C1 segment of cervical spinal cord (tissue), 14 donors: ENCODE data around the gene OR6J1.
"Not testable (repeated sequence)": the region's sequence is repeated elsewhere in the genome, so short reads cannot be mapped to it uniquely, and the experiment has no call there.

Experiments used
- DNase-seq, 14 donors: peaks; one replicate each; lab custom pipeline; 2025; lab: John Stamatoyannopoulos, UW

The OR6J1 gene

DNA sequence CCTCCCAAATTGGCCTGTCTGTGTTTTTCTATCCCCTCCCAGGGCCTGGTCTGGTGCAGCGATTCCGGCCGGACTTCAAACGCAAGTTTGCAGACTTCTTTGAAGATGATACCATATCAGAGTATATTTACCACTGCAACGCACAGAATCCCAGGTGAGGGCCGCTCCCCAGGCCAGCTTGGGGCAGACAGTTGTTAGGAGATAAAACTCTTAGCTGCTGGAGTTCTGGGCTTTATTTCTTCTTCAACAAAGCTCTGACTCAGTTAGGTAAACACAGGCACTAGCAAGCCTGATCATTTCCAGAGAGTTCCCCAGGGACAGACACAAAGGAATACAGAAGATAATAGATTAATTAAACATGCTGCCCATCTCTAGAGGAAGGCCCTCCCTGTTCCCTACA, 37.8 kb downstream of the OR6J1 start:
- DNase-seq: no peak

- no peak for DNase-seq
Observed at GRCh38 chr14:22602862-22603261, 41.3 kb downstream of the OR6J1 start.

DNA sequence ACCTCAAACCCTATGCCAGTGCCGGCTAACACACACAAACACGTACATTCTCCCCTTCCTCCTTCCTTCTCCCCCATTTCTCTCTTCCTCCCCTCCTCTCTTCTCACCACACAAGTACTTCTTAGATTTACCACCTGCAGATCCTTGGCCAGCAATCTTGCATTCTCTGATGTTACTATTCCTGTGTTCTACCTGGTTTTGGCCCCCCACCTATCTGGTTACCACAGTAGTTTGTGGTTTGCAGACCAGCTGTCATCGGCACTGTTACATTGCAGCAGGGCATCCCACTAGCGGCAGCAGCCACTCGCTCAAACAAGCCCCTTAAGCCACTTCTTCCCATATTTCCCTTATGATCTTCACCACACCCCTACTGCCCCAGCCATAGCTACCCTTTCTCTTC, 42.2 kb downstream of the OR6J1 start:
- DNase-seq: no peak

DNA sequence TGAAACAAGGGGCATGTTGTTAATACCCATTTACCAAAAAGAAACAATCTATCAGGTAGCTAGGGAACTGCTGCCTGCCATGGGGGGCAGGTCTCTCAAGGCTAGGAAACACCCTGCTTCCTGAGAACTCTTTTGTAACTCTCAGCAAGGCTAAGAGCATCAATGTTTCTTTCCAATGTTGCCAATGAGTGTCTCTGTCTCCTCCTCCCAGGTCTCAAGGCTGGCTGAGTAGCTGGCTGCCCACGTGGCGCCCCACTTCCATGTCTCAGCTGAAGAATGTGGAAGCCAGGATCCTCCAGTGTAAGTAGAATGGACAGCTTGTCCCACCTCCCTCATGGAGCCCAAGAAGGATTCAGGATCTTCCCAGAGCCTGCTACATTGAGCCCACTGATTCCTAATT, 42.7 kb downstream of the OR6J1 start:
- DNase-seq: no peak

DNA sequence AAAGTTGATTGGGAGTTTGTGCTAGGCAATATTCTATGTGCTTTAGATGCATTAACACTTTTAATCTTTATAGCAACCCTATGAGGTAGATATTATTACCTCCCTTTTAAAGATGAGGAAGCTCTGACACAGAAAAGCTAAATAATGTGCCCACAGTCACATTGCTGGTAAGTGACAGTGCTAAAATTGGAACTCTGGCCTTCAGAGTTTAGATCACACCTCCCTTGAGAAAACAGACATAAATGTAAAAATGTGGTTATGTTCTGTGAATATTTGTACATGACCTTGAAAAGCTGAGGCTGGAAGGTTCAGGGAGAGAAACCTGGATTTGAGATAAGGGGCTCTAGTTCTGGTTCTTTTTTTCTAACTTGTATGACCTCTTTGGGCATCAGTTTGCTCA, 44.1 kb downstream of the OR6J1 start:
- DNase-seq: no peak

DNA sequence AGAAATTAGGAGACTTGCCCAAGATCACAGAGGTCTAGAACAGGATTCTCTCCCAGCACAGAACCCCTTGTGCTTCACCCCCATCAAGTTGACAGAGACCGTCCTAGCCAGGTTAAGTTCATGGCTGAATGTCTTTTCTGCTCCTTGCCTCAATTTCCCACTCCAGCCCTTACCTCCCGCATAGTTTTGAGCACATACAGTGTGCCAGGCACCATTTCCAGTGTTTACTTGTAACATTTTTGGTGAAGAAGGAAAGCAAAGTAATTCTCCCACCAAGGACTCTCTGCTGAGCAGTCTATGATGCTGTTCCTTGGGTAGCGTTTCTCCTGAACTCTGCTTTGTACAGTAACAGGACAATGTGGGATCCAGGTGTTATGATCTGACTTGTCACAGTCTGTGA, 44.8 kb downstream of the OR6J1 start:
- DNase-seq: no peak

DNA sequence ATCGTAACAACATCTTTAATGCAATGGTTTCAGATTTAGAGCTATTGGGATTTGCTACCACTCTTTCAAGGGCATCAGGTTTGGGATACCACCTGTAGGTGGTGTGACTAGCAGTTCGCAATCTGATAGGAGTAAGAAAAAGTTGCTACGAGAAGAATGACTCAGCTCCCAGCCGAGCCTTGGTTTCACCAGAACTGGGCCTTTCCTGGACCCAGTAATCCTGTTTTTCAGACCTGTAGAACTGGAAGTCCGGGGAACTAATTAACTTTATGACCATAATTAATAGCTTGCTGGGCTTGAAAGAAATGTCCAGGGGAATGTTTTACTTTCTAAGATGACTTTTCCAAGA, 45.3 kb downstream of the OR6J1 start:
- peak in 4 of 14 donors; percentile 8 to 37 (median 24) for DNase-seq

DNA sequence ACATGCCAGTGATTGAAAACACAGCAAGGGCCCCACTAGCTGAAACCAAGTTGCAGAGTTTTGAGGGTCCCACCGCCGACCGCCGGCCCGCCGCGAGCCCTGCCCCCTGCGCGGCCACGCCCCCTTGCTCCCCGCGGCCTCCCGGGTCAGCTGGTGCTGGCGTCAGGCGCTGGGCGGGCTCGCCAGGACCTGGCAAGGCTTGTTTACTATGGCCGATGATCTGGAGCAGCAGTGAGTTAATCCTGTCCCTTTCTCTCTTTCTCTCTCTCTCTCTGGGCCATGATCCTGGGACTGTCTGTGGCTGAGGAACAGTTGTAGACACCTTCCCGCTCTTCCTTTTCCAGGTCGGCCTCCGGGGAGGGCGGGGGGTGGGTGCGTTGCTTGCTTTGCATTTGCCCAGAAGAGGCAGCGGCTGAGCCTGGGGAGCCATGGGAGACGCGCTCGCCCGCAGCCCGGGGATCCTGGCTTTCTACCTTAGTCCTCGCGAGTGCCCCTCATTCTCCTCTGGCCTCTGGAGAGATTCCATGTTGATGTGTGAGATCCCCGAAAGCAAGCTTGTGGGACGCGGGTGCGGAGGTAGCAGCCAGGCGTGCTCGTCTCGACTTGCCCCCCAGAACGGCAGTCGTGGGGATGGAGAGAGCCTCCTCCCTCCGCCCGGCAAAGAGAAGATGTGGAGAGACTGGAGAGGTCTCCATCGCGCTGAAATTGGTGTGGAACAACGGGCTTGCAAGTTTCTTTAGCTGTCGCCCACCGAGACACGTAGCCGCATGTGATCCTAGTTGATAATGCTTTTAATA, 45.9 kb downstream of the OR6J1 start, which contains the start of gene ABHD4:
Gene ABHD4, plus strand, starts transcription at position 202 of the 797 bp plus-strand sequence. Its CDS starts 7 bp downstream, at position 209.
- peak in 13 of 14 donors; percentile 57 to 88 (median 73) for DNase-seq

DNA sequence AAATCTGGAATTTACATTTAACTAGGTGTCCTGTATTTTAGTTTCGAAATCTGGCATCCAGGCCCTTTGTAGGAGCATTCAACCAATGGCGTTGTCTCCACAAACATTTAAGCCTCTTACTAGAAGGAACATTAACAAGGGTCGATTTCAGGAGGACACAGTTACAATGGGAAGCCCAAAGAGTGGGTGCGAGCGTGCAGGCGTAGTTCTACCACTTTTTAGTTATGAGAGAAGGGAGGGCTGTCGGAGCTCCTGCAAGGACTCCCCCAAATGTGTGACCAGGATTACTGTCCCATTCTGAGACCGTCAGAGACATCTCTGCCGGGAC, 46.4 kb downstream of the OR6J1 start:
- DNase-seq: peak in 1 of 14 donors; percentile 64

DNA sequence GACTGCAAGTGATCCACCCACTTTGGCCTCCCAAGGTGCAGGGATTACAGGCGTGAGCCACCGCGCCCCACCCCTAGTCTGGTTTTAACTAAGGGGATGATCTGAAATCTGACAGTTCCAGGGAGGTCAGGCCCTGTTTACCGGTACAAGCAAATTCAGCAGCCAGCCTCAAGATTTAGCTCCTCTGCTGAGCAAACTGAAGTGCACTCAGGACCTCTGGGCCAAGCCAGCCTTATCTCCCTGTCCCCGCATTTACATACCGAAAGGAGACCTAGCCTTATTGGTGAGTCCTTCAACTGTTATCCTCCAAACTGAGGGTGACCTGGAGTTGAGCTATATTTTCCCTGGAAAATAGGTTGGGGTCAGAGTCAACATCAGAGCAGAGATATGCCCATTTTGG, 46.9 kb downstream of the OR6J1 start:
- no peak for DNase-seq

DNA sequence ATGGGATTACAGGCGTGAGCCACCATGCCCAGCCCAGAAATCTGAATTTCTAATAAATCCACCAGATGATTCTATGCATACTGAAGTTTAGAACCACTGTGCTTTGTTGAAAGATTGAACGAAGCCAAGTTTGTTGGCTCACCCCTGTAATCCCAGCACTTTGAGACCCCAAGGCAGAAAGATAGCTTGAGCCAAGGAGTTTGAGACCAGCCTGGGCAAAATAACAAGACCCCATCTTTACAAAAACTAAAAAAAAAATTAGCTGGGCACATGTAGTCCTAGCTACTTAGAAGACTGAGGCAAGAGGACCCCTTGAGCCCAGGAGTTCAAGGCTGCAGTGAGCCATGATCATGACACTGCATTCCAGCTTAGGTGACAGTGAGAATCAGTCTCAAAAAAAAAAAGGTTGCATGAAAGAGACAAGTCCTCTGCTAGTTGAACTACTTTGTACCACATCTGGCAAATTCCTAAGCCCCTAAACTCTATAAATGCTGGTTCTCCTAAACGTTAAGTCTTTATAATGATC, 47.7 kb downstream of the OR6J1 start:
- DNase-seq: no peak

DNA sequence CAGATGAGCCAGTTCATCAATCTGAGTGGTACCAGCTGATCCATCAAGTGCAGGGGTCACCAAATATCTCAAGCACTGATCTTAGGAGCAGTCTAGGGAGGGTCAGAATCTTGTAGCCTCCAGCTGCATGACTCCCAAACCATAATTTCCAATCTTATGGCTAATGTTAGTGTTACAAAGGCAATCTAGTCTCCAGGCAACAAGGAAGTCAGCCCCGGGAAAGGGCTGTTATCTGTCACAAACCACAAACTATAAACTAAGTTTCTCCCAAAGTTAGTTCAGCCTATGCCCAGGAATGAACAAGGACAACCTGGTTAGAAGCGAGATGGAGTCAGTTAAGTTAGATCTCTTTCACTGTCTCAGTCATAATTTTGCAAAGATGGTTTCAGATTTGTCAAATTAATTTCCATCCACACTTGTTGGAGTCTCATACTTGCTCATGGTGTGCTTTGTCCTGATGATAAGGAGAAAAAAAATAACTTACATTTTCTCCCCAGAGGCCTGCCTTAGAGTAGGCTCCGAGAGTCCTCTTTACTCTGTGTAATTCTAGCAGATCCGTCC, 49.9 kb downstream of the OR6J1 start:
- no peak for DNase-seq

DNA sequence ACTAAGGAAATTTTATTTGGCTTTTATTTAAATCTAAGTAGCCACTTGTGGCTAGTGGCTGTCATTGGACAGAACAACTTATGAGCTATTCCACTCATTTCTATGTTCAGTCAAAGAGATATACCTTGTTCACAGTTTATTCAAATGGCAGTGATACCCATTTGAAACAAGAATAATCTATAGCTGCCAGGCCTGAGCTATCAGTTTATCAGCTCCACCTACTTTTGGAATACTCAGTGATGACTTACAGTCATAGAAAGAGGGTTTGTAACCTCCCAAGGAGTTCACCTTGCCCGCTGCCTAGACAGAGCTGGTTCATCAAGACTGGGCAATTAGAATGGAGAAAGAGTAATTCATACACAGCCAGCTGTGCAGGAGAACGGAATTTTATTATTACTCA, 50.6 kb downstream of the OR6J1 start:
- no peak for DNase-seq

DNA sequence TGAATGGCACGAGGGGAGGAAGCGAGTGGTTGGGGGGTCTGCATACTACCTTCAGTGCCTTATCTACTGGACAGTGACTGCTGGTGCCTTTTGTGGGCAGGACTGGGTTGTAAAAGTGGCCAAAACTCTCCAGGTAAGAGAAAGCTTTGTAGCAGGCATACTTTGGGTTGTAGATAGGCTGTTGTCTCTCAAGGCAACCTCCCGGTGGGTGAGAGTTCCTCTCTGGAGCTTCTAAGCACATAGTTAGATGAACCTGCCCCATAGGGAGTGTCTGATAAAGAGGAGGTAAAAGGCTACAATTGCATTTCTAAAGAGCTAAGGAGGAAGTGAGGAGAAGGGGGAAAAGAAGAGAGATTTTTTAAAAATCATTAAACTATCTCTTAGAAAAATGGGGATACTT, 51.0 kb downstream of the OR6J1 start:
- no peak for DNase-seq

GRCh38 chr14:22589096-22589839, 54.9 kb downstream of the OR6J1 start, which contains the start of gene DAD1:
Gene DAD1 (minus strand): TSS chr14:22589224. CDS start chr14:22589157, 67 bp downstream.
- DNase-seq: peak; percentile 74 to 99 (median 97)

DNA sequence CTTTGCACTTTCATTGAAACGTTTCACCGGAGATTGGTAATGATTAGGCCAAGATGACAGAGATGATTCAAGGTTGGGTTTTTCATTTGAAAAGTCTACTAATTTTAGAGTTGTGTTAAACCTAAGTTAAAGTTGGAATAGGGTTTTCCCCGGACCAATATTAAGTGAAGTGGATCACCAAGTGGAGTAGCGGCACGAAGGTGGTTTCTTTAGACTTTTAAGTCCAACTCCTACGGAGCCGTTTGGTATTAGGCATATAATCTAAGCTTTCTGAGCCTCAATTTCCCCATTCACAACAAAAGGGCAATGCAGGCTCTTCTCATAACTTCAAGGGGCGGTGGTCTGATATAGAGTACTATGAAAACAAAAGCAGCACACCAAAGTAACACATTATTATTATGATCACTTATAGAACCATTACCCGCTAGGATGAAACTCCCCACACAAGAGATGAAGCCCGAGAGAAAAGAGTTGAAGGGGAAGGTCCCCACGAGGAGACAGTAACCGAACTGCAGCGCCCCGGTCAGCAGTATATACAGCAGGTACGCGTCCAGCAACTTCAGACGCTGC, 55.5 kb downstream of the OR6J1 start:
- no peak for DNase-seq

GRCh38 chr14:22587677-22588422, 56.3 kb downstream of the OR6J1 start:
- not testable (repeated sequence) for DNase-seq

DNA sequence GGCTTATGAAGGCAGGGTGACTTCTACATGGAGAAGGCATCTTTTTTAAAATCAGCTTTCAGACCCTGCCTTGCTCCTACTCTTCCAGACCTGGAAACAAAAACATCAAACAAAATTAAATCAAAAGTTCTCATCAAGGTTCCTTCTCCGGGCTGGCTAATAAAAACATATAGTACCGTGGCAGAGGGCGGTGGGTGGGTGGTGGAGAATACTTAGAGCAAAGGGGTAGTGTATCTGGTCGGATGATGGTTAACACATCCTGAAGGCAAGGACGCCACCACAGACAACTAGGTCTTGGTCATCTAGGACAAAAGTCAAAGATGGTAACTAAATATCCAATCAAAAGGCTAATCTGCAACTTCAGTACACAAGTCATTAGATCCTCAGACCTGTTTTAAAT, 56.9 kb downstream of the OR6J1 start:
- DNase-seq: no peak

- DNase-seq: no peak
Observed at GRCh38 chr14:22583994-22584393, 60.2 kb downstream of the OR6J1 start.
